Ascending aorta (tissue), 2 donors: ENCODE results near the gene VAMP2. TPM values are rescaled to one million over a fixed set of nuclear protein-coding genes. Genes with fewer than 3 reads are reported as not detected.

Experiments used
- DNase-seq, 2 donors: peaks; one replicate each; pipeline ENCODE4 v3.0.0-alpha.2; 2019; ENCODE audit warnings: low spot score in 2 of 2
- H3K27ac ChIP-seq, 2 donors: fragments of 200-600 bp; sonication (generic); one replicate each; pipeline ENCODE4 v1.5.1; 2016 to 2017; ENCODE audit warnings: mild to moderate bottlenecking in 1 of 2
- H3K27me3 ChIP-seq: fragments of 200-600 bp; sonication (generic); one replicate; pipeline ENCODE4 v1.5.1; 2017
- H3K36me3 ChIP-seq, 2 donors: fragments of 200-600 bp; sonication (generic); one replicate each; pipeline ENCODE4 v1.5.1; 2016
- H3K4me1 ChIP-seq, 2 donors: fragments of 200-600 bp; sonication (generic); one replicate each; pipeline ENCODE4 v1.5.1; 2016 to 2017; ENCODE audit warnings: mild to moderate bottlenecking in 1 of 2
- H3K4me3 ChIP-seq, 2 donors: fragments of 200-600 bp; sonication (generic); one replicate each; pipeline ENCODE4 v1.5.1; 2016 to 2017; ENCODE audit warnings: mild to moderate bottlenecking in 1 of 2
- H3K9me3 ChIP-seq, 2 donors: fragments of 200-600 bp; sonication (generic); one replicate each; pipeline ENCODE4 v1.5.1; 2016
- CTCF ChIP-seq, 3 experiments: fragments of 200-600 bp in 2 of 3; fragments of 450-650 bp in 1 of 3; sonication (generic) in 2 of 3; IDR thresholded peaks; one replicate each; pipeline ENCODE4 v1.5.1; 2016 to 2019; ENCODE audit warnings: antibody characterized with exemption in 3 of 3, mild to moderate bottlenecking in 1 of 3, moderate library complexity in 1 of 3
- intact Hi-C: fragments of 100-400 bp; cut with DNase I; formaldehyde crosslinking; loops from one replicate; pipeline ENCODE4 v1.15.1; 2023
- total RNA-seq: library from RNA; depleted of rRNA; stranded (reverse); fragments of >200 nt; gene quantifications from one replicate; pipeline ENCODE4 v1.1.0, GENCODE V29; 2016

Gene VAMP2
- total RNA-seq, 1 donor from 2014 or later, result 28.3 TPM

- Histone ChIP-seq H3K27ac (no peak overlapping the region), H3K9me3 (no peaks in the 10 kb centered on the region), H3K4me1 (peaks cover 6 to 11% of the 10 kb centered on the region in 2 donors), H3K4me3 (no peak overlapping the region), H3K27me3 (no peaks in the 10 kb centered on the region), H3K36me3 (no peaks in the 10 kb centered on the region)
- DNase-seq, result no peak
- no peak for TF ChIP-seq CTCF (IDR thresholded peaks at IDR 0.05)
- intact Hi-C loops, result no loop called here
Observed at GRCh38 chr17:8167526-8167925, 4.8 kb upstream of the VAMP2 start.

DNA sequence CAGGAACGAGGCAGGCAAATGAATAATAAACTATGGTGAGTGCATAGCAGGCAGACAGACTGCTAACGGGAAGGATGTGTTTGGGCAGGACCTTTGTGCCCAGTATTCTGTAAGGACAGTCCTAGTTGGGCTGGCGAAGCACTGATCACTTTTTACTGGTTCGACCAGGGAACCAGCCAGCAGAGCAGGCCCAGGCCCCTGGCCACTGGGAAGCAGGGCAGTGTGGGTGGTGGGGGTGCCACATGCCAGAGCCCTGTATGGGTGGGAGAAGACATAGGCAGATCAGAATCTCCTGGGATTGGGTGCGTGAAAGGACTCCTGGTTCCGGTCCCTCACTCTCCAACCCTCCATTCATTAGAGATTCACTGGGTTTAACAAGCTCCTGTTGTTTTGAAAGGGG, 4.0 kb upstream of the VAMP2 start:
- intact Hi-C loops, result no loop called here
- DNase-seq, result no peak
- no peaks in the 10 kb centered on the region for H3K27me3 ChIP-seq
- H3K36me3 ChIP-seq, result no peaks in the 10 kb centered on the region
- H3K27ac ChIP-seq, result no peak overlapping the region
- no peaks in the 10 kb centered on the region for H3K9me3 ChIP-seq
- no peak for TF ChIP-seq CTCF (IDR thresholded peaks at IDR 0.05)
- no peak overlapping the region for H3K4me3 ChIP-seq
- H3K4me1 ChIP-seq, result peaks cover 12 to 13% of the 10 kb centered on the region in 2 donors

- intact Hi-C loops, result no loop called here
- no peak for DNase-seq
- H3K4me3 ChIP-seq, result no peak overlapping the region
- TF ChIP-seq CTCF (IDR thresholded peaks at IDR 0.05), result no peak
- peaks cover 21 to 27% of the 10 kb centered on the region in 2 donors for H3K4me1 ChIP-seq
- H3K27ac ChIP-seq, result peak overlapping the region; percentile 99 to 100
- no peaks in the 10 kb centered on the region for H3K9me3 ChIP-seq
- no peaks in the 10 kb centered on the region for H3K27me3 ChIP-seq
- peaks cover 10 to 13% of the 10 kb centered on the region in 2 donors for H3K36me3 ChIP-seq
Observed at GRCh38 chr17:8164815-8165131, 2.0 kb upstream of the VAMP2 start.

DNA sequence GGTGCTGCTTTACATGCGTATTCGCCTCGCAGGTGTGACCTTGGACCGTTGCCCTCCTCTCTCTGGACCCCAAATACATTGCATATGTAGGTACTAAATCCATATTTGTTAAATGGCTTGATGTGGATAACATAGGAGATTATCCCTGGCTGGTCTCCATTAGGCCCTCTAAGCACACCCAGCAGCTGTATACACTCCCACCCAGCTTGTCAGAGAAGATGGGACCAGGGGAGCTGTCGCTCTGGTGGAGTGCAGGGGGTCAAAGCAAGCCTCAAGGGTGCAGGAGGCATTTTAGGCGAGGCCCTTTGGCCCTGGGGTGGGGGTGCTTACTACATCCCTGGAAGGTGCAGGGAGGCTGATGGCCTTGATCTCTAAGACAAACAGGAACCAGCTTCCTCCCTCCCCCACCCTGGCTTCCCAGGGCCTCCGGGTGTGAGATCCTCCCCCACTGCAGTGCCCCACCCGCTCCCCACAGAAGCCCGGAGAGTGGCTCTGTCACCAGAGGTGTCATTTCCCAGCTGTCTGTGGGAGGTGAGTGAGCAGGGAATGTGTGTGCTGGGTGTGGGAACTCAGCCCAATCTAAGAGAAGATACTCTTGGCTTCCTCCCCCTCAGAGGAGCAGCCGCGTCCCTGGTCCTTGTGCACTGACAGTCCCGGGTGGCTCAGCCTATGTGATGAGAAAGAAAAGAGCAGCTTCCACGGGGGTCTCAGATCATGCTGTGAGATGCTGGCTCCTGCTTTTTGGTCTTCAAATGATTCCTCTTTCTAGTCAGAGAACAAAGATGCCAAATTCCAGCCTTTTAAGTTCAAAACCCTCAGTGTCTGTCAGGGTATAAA, 1.4 kb upstream of the VAMP2 start:
- Histone ChIP-seq H3K9me3 (no peaks in the 10 kb centered on the region), H3K27ac (peak overlapping the region; percentile 99 to 100), H3K4me1 (peaks cover 21 to 29% of the 10 kb centered on the region in 2 donors), H3K36me3 (peaks cover 14 to 15% of the 10 kb centered on the region in 2 donors), H3K4me3 (peak overlapping the region in 1 of 2 donors; percentile 100), H3K27me3 (no peaks in the 10 kb centered on the region)
- TF ChIP-seq CTCF (IDR thresholded peaks at IDR 0.05), result no peak
- DNase-seq, result peak; percentile 69 to 87
- intact Hi-C loops, result loop anchor here (2.0 kb wide), 1 partner anchor 23 kb away; no protein-coding TSS in a partner anchor

GRCh38 chr17:8162997-8163977, 539 bp upstream of the VAMP2 start:
- DNase-seq, result no peak
- Histone ChIP-seq H3K4me1 (peaks cover 21 to 33% of the 10 kb centered on the region in 2 donors), H3K4me3 (peak overlapping the region; percentile 91 to 100), H3K9me3 (no peaks in the 10 kb centered on the region), H3K27me3 (no peaks in the 10 kb centered on the region), H3K36me3 (peaks cover 15 to 18% of the 10 kb centered on the region in 2 donors), H3K27ac (peak overlapping the region; percentile 99 to 100)
- intact Hi-C loops, result loop anchor here (2.0 kb wide), 1 partner anchor 24 kb away; no protein-coding TSS in a partner anchor
- no peak for TF ChIP-seq CTCF (IDR thresholded peaks at IDR 0.05)
